SK-N-SH (cell line): ENCODE measurements around the gene ASB5. TPM values are rescaled to one million over a fixed set of nuclear protein-coding genes. Genes with fewer than 3 reads are reported as not detected.

ENCODE experiments used
- CTCF ChIA-PET: fragments of 300-600, 350-600 bp; formaldehyde crosslinking; extraction: SDS; loops from one replicate; lab custom pipeline; 2021; lab: Yijun Ruan, JAX
- POLR2A ChIA-PET: fragments of 350-600 bp; sonication (Branson Sonifier 250); formaldehyde crosslinking; extraction: SDS; loops from one replicate; lab custom pipeline; 2020; ENCODE audit warnings: antibody characterized with exemption, inconsistent platforms; lab: Yijun Ruan, JAX
- DNase-seq: peaks from one replicate; pipeline ENCODE4 v3.0.0; 2012
- H2AFZ ChIP-seq: fragments of 200-600 bp; sonication (generic); 2 replicates; pipeline ENCODE4 v1.8.1; 2016; ENCODE audit warnings: antibody characterized with exemption, mild to moderate bottlenecking, low read depth
- H3F3A ChIP-seq: fragments of 200-600 bp; sonication (generic); replicated peaks from 2 replicates; pipeline ENCODE3; 2016; ENCODE audit warnings: antibody characterized with exemption, mild to moderate bottlenecking; ENCODE audit not compliant: insufficient read depth
- H3K27ac ChIP-seq, 2 experiments: fragments of 200-500 bp in 1 of 2; fragments of 200-600 bp in 1 of 2; sonication (Bioruptor generic) in 1 of 2; sonication (generic), shearing (Covaris generic) in 1 of 2; 2 replicates each; pipeline versions ENCODE4 v1.5.1 to v1.6.1; 2014 to 2016; ENCODE audit warnings: low read depth in 2 of 2, inconsistent platforms in 1 of 2, low read length in 1 of 2, mild to moderate bottlenecking in 1 of 2, mixed read lengths in 1 of 2
- H3K27me3 ChIP-seq: fragments of 200-600 bp; sonication (generic), shearing (Covaris generic); 2 replicates; pipeline ENCODE4 v1.6.1; 2016; ENCODE audit warnings: mixed run types; ENCODE audit not compliant: insufficient read depth
- H3K36me3 ChIP-seq, 2 experiments: fragments of 200-500 bp in 1 of 2; fragments of 200-600 bp in 1 of 2; sonication (Bioruptor generic) in 1 of 2; sonication (generic) in 1 of 2; replicated peaks in 1 of 2; 2 replicates each; pipeline versions ENCODE3 to v1.5.1; 2014 to 2016; ENCODE audit warnings: low read length in 1 of 2, mild to moderate bottlenecking in 1 of 2; ENCODE audit not compliant: insufficient read depth in 2 of 2, control insufficient read depth in 1 of 2
- H3K4me1 ChIP-seq, 2 experiments: fragments of 200-500 bp in 1 of 2; fragments of 200-600 bp in 1 of 2; sonication (Bioruptor generic) in 1 of 2; sonication (generic), shearing (Covaris generic) in 1 of 2; 2 replicates each; pipeline versions ENCODE4 v1.5.1 to v1.6.1; 2014 to 2016; ENCODE audit warnings: low read depth in 1 of 2, low read length in 1 of 2, mixed run types in 1 of 2; ENCODE audit not compliant: insufficient read depth in 2 of 2, control insufficient read depth in 1 of 2
- H3K4me2 ChIP-seq: fragments of 200-600 bp; sonication (generic), shearing (Covaris generic); 2 replicates; pipeline ENCODE4 v1.6.1; 2017; ENCODE audit warnings: mixed run types
- H3K4me3 ChIP-seq, 2 experiments: fragments of 200-500 bp in 1 of 2; fragments of 200-600 bp in 1 of 2; sonication (Bioruptor generic) in 1 of 2; sonication (generic), shearing (Covaris generic) in 1 of 2; 2 replicates each; pipeline versions ENCODE4 v1.5.1 to v1.8.1; 2014 to 2016; ENCODE audit warnings: low read depth in 2 of 2, inconsistent platforms in 1 of 2, low read length in 1 of 2, mild to moderate bottlenecking in 1 of 2, mixed read lengths in 1 of 2, moderate library complexity in 1 of 2
- H3K79me2 ChIP-seq: fragments of 200-600 bp; sonication (generic); 2 replicates; pipeline ENCODE4 v1.8.1; 2017; ENCODE audit warnings: mild to moderate bottlenecking; ENCODE audit not compliant: insufficient read depth
- H3K9ac ChIP-seq: fragments of 200-600 bp; sonication (generic); 2 replicates; pipeline ENCODE4 v1.6.1; 2017; ENCODE audit warnings: mixed run types
- H3K9me2 ChIP-seq: fragments of 200-600 bp; sonication (generic); 2 replicates; pipeline ENCODE4 v1.6.1; 2017; ENCODE audit warnings: mixed run types
- H3K9me3 ChIP-seq: fragments of 200-600 bp; sonication (generic); 2 replicates; pipeline ENCODE4 v1.6.1; 2017; ENCODE audit warnings: mixed run types, mild to moderate bottlenecking, moderate library complexity
- H4K20me1 ChIP-seq: fragments of 200-600 bp; sonication (generic); 2 replicates; pipeline ENCODE4 v1.6.1; 2017; ENCODE audit warnings: mild to moderate bottlenecking, mixed run types; ENCODE audit not compliant: insufficient read depth
- EP300 ChIP-seq, 2 experiments: IDR thresholded peaks; 2 replicates each; pipeline versions ENCODE4 v1.4.0 to v1.6.1; 2012; ENCODE audit warnings: borderline replicate concordance in 1 of 2, low read depth in 1 of 2, low read length in 1 of 2
- EZH2phosphoT487 ChIP-seq: fragments of 200-600 bp; sonication (generic); IDR thresholded peaks from 2 replicates; pipeline ENCODE4 v1.6.1; 2017; ENCODE audit warnings: low read depth, mixed run types, mild to moderate bottlenecking, antibody characterized with exemption, moderate library complexity, borderline replicate concordance
- FOSL2 ChIP-seq: IDR thresholded peaks from 2 replicates; pipeline ENCODE4 v1.4.0; 2012; ENCODE audit warnings: low read depth, mild to moderate bottlenecking, moderate library complexity, borderline replicate concordance
- FOXM1 ChIP-seq: IDR thresholded peaks from 2 replicates; pipeline ENCODE4 v1.4.0; 2012; ENCODE audit warnings: low read depth, mild to moderate bottlenecking
- GATA2 ChIP-seq: sonication (generic); formaldehyde crosslinking; IDR thresholded peaks from 2 replicates; pipeline ENCODE4 v1.5.0; 2020; ENCODE audit warnings: mild to moderate bottlenecking, missing genetic modification reagents
- JUND ChIP-seq: IDR thresholded peaks from 2 replicates; pipeline ENCODE4 v1.4.0; 2012
- MXI1 ChIP-seq: IDR thresholded peaks from 2 replicates; pipeline ENCODE4 v1.6.1; 2012; ENCODE audit warnings: mild to moderate bottlenecking, low read depth, low read length, improper control_type of control experiment
- NFIC ChIP-seq: IDR thresholded peaks from 2 replicates; pipeline ENCODE4 v1.4.0; 2012; ENCODE audit warnings: borderline replicate concordance
- POLR2AphosphoS5 ChIP-seq: IDR thresholded peaks from 2 replicates; pipeline ENCODE4 v1.6.1; 2012; ENCODE audit warnings: low read depth, low read length
- RAD21 ChIP-seq: IDR thresholded peaks from 2 replicates; pipeline ENCODE4 v1.6.1; 2012; ENCODE audit warnings: mild to moderate bottlenecking, low read length
- RFX5 ChIP-seq: IDR thresholded peaks from 2 replicates; pipeline ENCODE4 v1.6.1; 2012; ENCODE audit warnings: mild to moderate bottlenecking, improper control_type of control experiment, low read length
- SMC3 ChIP-seq: IDR thresholded peaks from 2 replicates; pipeline ENCODE4 v1.6.1; 2012; ENCODE audit warnings: low read depth, low read length, improper control_type of control experiment
- TCF12 ChIP-seq: IDR thresholded peaks from 2 replicates; pipeline ENCODE4 v1.4.0; 2012
- TEAD4 ChIP-seq: IDR thresholded peaks from 2 replicates; pipeline ENCODE4 v1.4.0; 2012; ENCODE audit warnings: mild to moderate bottlenecking, borderline replicate concordance; ENCODE audit not compliant: insufficient read depth
- WGBS: methylation state at CpG from one replicate; pipeline ENCODE4 v1.1.6; 2017; ENCODE audit warnings: low lambda C conversion rate; 5-methylcytosine and 5-hydroxymethylcytosine counted together
- polyA plus RNA-seq, 3 experiments: library from polyadenylated mRNA; depleted of rRNA; stranded (reverse); fragments of >200 nt; gene quantifications; 2 replicates each; pipeline ENCODE4 v1.2.3, GENCODE V29; 2012
- TF ChIP-seq, protein P1 (sequence below): fragments of 150-350 bp; IDR thresholded peaks from 2 replicates; pipeline ENCODE4 v1.6.1; 2016; ENCODE audit warnings: mild to moderate bottlenecking, low read depth, low read length
- TF ChIP-seq, protein P2 (sequence below): IDR thresholded peaks from 2 replicates; pipeline ENCODE4 v1.4.0; 2012; ENCODE audit warnings: low read depth, borderline replicate concordance
- TF ChIP-seq, protein P3 (sequence below): IDR thresholded peaks from 2 replicates; pipeline ENCODE4; 2012

ASB5 gene, protein sequence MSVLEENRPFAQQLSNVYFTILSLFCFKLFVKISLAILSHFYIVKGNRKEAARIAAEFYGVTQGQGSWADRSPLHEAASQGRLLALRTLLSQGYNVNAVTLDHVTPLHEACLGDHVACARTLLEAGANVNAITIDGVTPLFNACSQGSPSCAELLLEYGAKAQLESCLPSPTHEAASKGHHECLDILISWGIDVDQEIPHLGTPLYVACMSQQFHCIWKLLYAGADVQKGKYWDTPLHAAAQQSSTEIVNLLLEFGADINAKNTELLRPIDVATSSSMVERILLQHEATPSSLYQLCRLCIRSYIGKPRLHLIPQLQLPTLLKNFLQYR
- polyA plus RNA-seq (2012; rRNA removed), result 0.13 and 0.54 TPM in 2 replicates
- polyA plus RNA-seq (2012; cell fraction: cytosol; rRNA removed), result 0.12 and 0.35 TPM in 2 replicates
- 0.34 and 0.51 TPM in 2 replicates for polyA plus RNA-seq (2012; cell fraction: nucleus; rRNA removed)

DNA sequence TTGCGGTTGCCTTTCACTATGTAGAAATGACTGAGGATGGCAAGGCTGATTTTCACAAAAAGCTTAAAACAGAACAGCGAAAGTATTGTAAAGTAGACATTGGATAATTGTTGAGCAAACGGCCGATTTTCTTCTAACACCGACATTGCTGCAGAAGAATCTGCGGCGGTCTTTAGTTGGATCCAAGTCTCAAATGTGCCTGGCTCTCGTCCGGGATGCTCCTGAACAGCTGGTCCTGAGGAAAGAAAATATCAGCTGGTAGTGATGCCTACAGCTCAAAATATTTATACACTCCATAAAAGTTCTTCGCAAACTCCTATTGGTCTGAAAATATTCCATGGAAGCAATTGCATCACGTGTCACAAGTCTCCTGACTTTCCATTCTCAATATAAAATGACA is at the start of gene ASB5:
Gene ASB5 (minus strand): TSS at position 260 of the 400 bp plus-strand sequence. CDS start 114 bp downstream, at position 146.
- no peaks in the 10 kb centered on the region for H3K27me3 ChIP-seq
- no peak for TF ChIP-seq GATA2 (CRISPR knock-in tag)
- TF ChIP-seq, protein P1, sequence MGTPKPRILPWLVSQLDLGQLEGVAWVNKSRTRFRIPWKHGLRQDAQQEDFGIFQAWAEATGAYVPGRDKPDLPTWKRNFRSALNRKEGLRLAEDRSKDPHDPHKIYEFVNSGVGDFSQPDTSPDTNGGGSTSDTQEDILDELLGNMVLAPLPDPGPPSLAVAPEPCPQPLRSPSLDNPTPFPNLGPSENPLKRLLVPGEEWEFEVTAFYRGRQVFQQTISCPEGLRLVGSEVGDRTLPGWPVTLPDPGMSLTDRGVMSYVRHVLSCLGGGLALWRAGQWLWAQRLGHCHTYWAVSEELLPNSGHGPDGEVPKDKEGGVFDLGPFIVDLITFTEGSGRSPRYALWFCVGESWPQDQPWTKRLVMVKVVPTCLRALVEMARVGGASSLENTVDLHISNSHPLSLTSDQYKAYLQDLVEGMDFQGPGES, result no peak
- no peak for TF ChIP-seq RAD21
- TF ChIP-seq JUND, result no peak
- no peak for TF ChIP-seq RFX5
- no peak for TF ChIP-seq FOSL2
- TF ChIP-seq, protein P2, sequence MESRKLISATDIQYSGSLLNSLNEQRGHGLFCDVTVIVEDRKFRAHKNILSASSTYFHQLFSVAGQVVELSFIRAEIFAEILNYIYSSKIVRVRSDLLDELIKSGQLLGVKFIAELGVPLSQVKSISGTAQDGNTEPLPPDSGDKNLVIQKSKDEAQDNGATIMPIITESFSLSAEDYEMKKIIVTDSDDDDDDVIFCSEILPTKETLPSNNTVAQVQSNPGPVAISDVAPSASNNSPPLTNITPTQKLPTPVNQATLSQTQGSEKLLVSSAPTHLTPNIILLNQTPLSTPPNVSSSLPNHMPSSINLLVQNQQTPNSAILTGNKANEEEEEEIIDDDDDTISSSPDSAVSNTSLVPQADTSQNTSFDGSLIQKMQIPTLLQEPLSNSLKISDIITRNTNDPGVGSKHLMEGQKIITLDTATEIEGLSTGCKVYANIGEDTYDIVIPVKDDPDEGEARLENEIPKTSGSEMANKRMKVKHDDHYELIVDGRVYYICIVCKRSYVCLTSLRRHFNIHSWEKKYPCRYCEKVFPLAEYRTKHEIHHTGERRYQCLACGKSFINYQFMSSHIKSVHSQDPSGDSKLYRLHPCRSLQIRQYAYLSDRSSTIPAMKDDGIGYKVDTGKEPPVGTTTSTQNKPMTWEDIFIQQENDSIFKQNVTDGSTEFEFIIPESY, result no peak
- TF ChIP-seq TCF12, result no peak
- TF ChIP-seq POLR2AphosphoS5, result no peak
- no peak for TF ChIP-seq MXI1
- no peak for TF ChIP-seq EP300 (IDR thresholded peaks at IDR 0.05; ENCODE audit: borderline replicate concordance in 1 of 2, low read depth in 1 of 2, low read length in 1 of 2)
- TF ChIP-seq NFIC, result no peak
- H4K20me1 ChIP-seq, result no peaks in the 10 kb centered on the region
- ChIA-PET CTCF (no interaction called here), POLR2A (no interaction called here)
- peak within 1 kb of the TSS; percentile 57; the same call in 1 of the 2 replicates for H2AFZ ChIP-seq
- 96% methylated on average over 11 of the region's 11 CpGs for WGBS
- H3K4me3 ChIP-seq, result no peak within 1 kb of the TSS
- H3K4me1 ChIP-seq, result peaks cover 0 to 31% of the 10 kb centered on the region in 2 experiments; a peak in 3 of 4 replicates
- no peak for DNase-seq
- H3F3A ChIP-seq, result peaks cover 35% of the 10 kb centered on the region
- no peaks in the 10 kb centered on the region for H3K9me3 ChIP-seq
- H3K36me3 ChIP-seq, result no peaks in the 10 kb centered on the region
- no peaks in the 10 kb centered on the region for H3K9me2 ChIP-seq
- peak within 1 kb of the TSS; percentile 86 to 90 for H3K27ac ChIP-seq
- H3K79me2 ChIP-seq, result no peaks in the 10 kb centered on the region
- H3K9ac ChIP-seq, result no peak within 1 kb of the TSS
- no peak within 1 kb of the TSS for H3K4me2 ChIP-seq

DNA sequence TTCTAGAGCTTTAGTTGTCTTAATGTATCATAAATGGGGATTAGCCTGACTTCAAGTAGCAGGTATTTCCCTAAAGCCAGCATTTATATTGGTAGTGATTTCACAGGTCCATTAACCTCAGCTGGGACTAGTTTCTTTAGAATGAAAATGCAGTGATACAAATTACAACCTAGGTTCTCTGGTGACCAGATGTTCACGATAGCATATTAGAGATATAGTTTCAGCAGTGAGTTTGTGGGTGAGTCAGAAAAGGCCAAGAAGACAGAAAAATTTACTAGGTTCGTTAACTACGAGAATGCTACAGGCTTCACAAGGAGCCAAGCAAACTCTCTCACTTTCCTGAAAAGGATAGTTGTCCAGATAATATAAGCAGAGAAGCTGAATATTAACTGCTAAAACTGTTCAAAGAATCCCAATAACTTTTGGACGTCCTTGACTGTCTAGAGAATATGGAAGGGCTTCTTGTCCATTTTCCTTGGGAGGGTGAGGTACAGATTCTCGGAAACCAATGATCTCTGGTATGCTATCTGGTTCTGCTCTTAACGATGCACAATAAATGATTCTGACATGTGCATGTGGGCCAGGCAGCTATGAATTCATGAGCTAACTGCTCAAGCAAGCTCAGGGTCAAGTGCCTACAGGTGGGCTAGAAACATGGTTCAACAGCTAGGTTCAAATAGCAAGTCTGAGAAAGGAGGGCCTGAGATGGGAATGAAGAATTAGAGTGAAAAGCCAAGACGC is 44.7 kb upstream of the ASB5 start:
- Histone ChIP-seq H4K20me1 (no peaks in the 10 kb centered on the region), H3F3A (peaks cover 15% of the 10 kb centered on the region), H3K4me2 (no peak overlapping the region), H2AFZ (no peak overlapping the region), H3K4me1 (peaks cover 0 to 3% of the 10 kb centered on the region in 2 experiments; a peak in 2 of 4 replicates), H3K79me2 (no peaks in the 10 kb centered on the region; the same call in 1 of the 2 replicates), H3K9me3 (no peaks in the 10 kb centered on the region), H3K9ac (no peak overlapping the region), H3K36me3 (no peaks in the 10 kb centered on the region), H3K27ac (peak overlapping the region; percentile 21 to 94; a peak in 3 of 4 replicates), H3K27me3 (no peaks in the 10 kb centered on the region), H3K9me2 (no peaks in the 10 kb centered on the region), H3K4me3 (no peak overlapping the region)
- no peak for DNase-seq
- ChIA-PET CTCF (interaction anchor here (1.0 to 1.8 kb wide), 4 partner anchors 9 to 163 kb away, joined by 3 to 5 read pairs (median 4); no protein-coding TSS in a partner anchor), POLR2A (no interaction called here)
- TF ChIP-seq, protein P3, sequence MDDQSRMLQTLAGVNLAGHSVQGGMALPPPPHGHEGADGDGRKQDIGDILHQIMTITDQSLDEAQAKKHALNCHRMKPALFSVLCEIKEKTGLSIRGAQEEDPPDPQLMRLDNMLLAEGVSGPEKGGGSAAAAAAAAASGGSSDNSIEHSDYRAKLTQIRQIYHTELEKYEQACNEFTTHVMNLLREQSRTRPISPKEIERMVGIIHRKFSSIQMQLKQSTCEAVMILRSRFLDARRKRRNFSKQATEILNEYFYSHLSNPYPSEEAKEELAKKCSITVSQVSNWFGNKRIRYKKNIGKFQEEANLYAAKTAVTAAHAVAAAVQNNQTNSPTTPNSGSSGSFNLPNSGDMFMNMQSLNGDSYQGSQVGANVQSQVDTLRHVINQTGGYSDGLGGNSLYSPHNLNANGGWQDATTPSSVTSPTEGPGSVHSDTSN, result peak; percentile 91
- TF ChIP-seq JUND, result peak; percentile 52
- peak; percentile 48; the same call in 1 of the 2 replicates for TF ChIP-seq FOXM1
- peak; percentile 13; the same call in 1 of the 2 replicates for TF ChIP-seq FOSL2
- peak; percentile 43; the same call in 1 of the 2 replicates for TF ChIP-seq POLR2AphosphoS5
- TF ChIP-seq EP300 (IDR thresholded peaks at IDR 0.05; ENCODE audit: borderline replicate concordance in 1 of 2, low read depth in 1 of 2, low read length in 1 of 2), result peak in 1 of 2 experiments; percentile 89; a peak in 3 of 4 replicates
- TF ChIP-seq EZH2phosphoT487, result no peak
- no peak for TF ChIP-seq RFX5
- TF ChIP-seq SMC3, result no peak
- TF ChIP-seq TCF12, result peak; percentile 91
- TF ChIP-seq GATA2 (CRISPR knock-in tag), result no peak
- TF ChIP-seq TEAD4, result peak; percentile 58; the same call in 1 of the 2 replicates
- peak; percentile 19; the same call in 1 of the 2 replicates for TF ChIP-seq NFIC
- 49% methylated on average over 7 of the region's 7 CpGs for WGBS
